ENCODE results near the gene RALGPS2. TPM values are rescaled to one million over a fixed set of nuclear protein-coding genes. Genes with fewer than 3 reads are reported as not detected.
"Not testable (repeated sequence)": the region's sequence is repeated elsewhere in the genome, so short reads cannot be mapped to it uniquely, and the experiment has no call there.

RALGPS2 gene
- total RNA-seq, 1 donor from 2014 or later, result 33.9 TPM

- DNase-seq (ENCODE audit: low read depth, low spot score), result no peak
- Mint-ChIP-seq H3K4me1 (peaks cover 8% of the 10 kb centered on the region), H3K27me3 (ENCODE audit: low read depth) (no peaks in the 10 kb centered on the region), H3K36me3 (ENCODE audit: low read depth) (peaks cover 41% of the 10 kb centered on the region), H3K4me3 (no peak overlapping the region), H3K9me3 (peaks cover 9% of the 10 kb centered on the region), H3K27ac (ENCODE audit: unreplicated experiment) (no peak overlapping the region)
- TF ChIP-seq CTCF (conservative IDR thresholded peaks at IDR 0.05), result no peak
Observed at GRCh38 chr1:178743801-178744200, 18.8 kb downstream of the RALGPS2 start.

- peaks cover 35% of the 10 kb centered on the region for H3K36me3 Mint-ChIP-seq (ENCODE audit: low read depth)
- no peaks in the 10 kb centered on the region for H3K4me1 Mint-ChIP-seq
- H3K27ac Mint-ChIP-seq (ENCODE audit: unreplicated experiment), result no peak overlapping the region
- H3K4me3 Mint-ChIP-seq, result no peak overlapping the region
- DNase-seq (ENCODE audit: low read depth, low spot score), result no peak
- H3K27me3 Mint-ChIP-seq (ENCODE audit: low read depth), result no peaks in the 10 kb centered on the region
- TF ChIP-seq CTCF (conservative IDR thresholded peaks at IDR 0.05), result no peak
- H3K9me3 Mint-ChIP-seq, result peaks cover 9% of the 10 kb centered on the region
Observed at GRCh38 chr1:178745260-178745659, 20.2 kb downstream of the RALGPS2 start.

GRCh38 chr1:178746345-178746744 lies 21.3 kb downstream of the RALGPS2 start:
- DNase-seq (ENCODE audit: low read depth, low spot score), result no peak
- Mint-ChIP-seq H3K27me3 (ENCODE audit: low read depth) (no peaks in the 10 kb centered on the region), H3K4me1 (no peaks in the 10 kb centered on the region), H3K4me3 (no peak overlapping the region), H3K9me3 (peaks cover 9% of the 10 kb centered on the region), H3K27ac (ENCODE audit: unreplicated experiment) (no peak overlapping the region), H3K36me3 (ENCODE audit: low read depth) (peaks cover 32% of the 10 kb centered on the region)
- no peak for TF ChIP-seq CTCF (conservative IDR thresholded peaks at IDR 0.05)

GRCh38 chr1:178747361-178747760 lies 22.3 kb downstream of the RALGPS2 start:
- not testable (repeated sequence) for DNase-seq (ENCODE audit: low read depth, low spot score); H3K9me3 Mint-ChIP-seq; H3K27me3 Mint-ChIP-seq (ENCODE audit: low read depth); H3K4me3 Mint-ChIP-seq; H3K4me1 Mint-ChIP-seq; H3K27ac Mint-ChIP-seq (ENCODE audit: unreplicated experiment)
- H3K36me3 Mint-ChIP-seq (ENCODE audit: low read depth), result peaks cover 25% of the 10 kb centered on the region

- Mint-ChIP-seq H3K27me3 (ENCODE audit: low read depth) (no peaks in the 10 kb centered on the region), H3K36me3 (ENCODE audit: low read depth) (peaks cover 10% of the 10 kb centered on the region), H3K4me1 (no peaks in the 10 kb centered on the region), H3K27ac (ENCODE audit: unreplicated experiment) (no peak overlapping the region), H3K9me3 (peaks cover 2% of the 10 kb centered on the region), H3K4me3 (no peak overlapping the region)
- no peak for TF ChIP-seq CTCF (conservative IDR thresholded peaks at IDR 0.05)
- no peak for DNase-seq (ENCODE audit: low read depth, low spot score)
Observed at GRCh38 chr1:178749581-178750166, 24.6 kb downstream of the RALGPS2 start.

- TF ChIP-seq CTCF (conservative IDR thresholded peaks at IDR 0.05), result no peak
- Mint-ChIP-seq H3K36me3 (ENCODE audit: low read depth) (peaks cover 16% of the 10 kb centered on the region), H3K4me3 (no peak overlapping the region), H3K27me3 (ENCODE audit: low read depth) (no peaks in the 10 kb centered on the region), H3K4me1 (no peaks in the 10 kb centered on the region), H3K9me3 (peaks cover 10% of the 10 kb centered on the region), H3K27ac (ENCODE audit: unreplicated experiment) (no peak overlapping the region)
- no peak for DNase-seq (ENCODE audit: low read depth, low spot score)
Observed at GRCh38 chr1:178751046-178751445, 26.0 kb downstream of the RALGPS2 start.

Data from neural crest cell (in vitro differentiated cells).